Measurements from ENCODE around the gene RTL5. TPM values are rescaled to one million over a fixed set of nuclear protein-coding genes. Genes with fewer than 3 reads are reported as not detected.

The RTL5 gene
- total RNA-seq, 4 donors from 2014 or later: 8.0 to 19.8 (median 13.3) TPM

DNA sequence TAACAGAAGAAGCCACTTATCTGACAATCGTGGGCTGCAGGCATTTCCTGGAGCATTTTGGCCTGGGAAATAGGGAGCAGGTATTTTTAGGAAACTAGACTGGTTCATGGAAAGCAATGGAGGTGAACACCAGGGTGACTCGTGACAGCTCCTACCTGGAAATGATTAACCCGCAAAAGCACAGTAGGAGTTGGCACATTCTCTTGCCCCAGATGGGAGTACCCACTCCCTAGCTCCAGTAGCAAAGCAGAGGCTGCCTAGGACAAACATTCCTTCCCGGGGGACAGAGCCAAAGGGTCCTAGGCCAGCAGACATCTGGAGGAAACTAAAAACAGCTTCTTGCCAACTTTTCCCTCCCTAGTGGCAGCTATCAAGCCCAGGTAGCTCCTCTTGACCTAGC is 29.0 kb downstream of the RTL5 start:
- no peak for DNase-seq (ENCODE audit: extremely low spot score)
- intact Hi-C loops (cut with DNase I): no loop called here
- H3K27ac ChIP-seq (replicated peaks in 1 of 4): no peak overlapping the region
- H3K36me3 ChIP-seq: no peaks in the 10 kb centered on the region
- H3K4me3 ChIP-seq: no peak overlapping the region
- H3K27me3 ChIP-seq: no peaks in the 10 kb centered on the region
- peaks cover 8 to 27% (median 11%) of the 10 kb centered on the region in 4 donors for H3K4me1 ChIP-seq
- 73% methylated on average over 4 of the region's 4 CpGs for WGBS
- TF ChIP-seq, protein P1, sequence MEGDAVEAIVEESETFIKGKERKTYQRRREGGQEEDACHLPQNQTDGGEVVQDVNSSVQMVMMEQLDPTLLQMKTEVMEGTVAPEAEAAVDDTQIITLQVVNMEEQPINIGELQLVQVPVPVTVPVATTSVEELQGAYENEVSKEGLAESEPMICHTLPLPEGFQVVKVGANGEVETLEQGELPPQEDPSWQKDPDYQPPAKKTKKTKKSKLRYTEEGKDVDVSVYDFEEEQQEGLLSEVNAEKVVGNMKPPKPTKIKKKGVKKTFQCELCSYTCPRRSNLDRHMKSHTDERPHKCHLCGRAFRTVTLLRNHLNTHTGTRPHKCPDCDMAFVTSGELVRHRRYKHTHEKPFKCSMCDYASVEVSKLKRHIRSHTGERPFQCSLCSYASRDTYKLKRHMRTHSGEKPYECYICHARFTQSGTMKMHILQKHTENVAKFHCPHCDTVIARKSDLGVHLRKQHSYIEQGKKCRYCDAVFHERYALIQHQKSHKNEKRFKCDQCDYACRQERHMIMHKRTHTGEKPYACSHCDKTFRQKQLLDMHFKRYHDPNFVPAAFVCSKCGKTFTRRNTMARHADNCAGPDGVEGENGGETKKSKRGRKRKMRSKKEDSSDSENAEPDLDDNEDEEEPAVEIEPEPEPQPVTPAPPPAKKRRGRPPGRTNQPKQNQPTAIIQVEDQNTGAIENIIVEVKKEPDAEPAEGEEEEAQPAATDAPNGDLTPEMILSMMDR (IDR thresholded peaks at IDR 0.05): no peak
- TF ChIP-seq EP300 (IDR thresholded peaks at IDR 0.05): no peak
- TF ChIP-seq POLR2A (IDR thresholded peaks at IDR 0.05; ENCODE audit: low read depth): no peak
- no peak for TF ChIP-seq POLR2AphosphoS5 (IDR thresholded peaks at IDR 0.05)
- H3K9me3 ChIP-seq: no peaks in the 10 kb centered on the region

GRCh38 chrX:72102126-72102525 is 29.6 kb downstream of the RTL5 start:
- no peak overlapping the region for H3K27ac ChIP-seq (replicated peaks in 1 of 4)
- H3K4me3 ChIP-seq: no peak overlapping the region
- intact Hi-C loops (cut with DNase I): no loop called here
- H3K4me1 ChIP-seq: peaks cover 8 to 23% (median 11%) of the 10 kb centered on the region in 4 donors
- TF ChIP-seq POLR2AphosphoS5 (IDR thresholded peaks at IDR 0.05) (no peak), POLR2A (IDR thresholded peaks at IDR 0.05; ENCODE audit: low read depth) (no peak), EP300 (IDR thresholded peaks at IDR 0.05) (no peak)
- TF ChIP-seq, protein P1 (IDR thresholded peaks at IDR 0.05): no peak
- no peaks in the 10 kb centered on the region for H3K36me3 ChIP-seq
- DNase-seq (ENCODE audit: extremely low spot score): no peak
- WGBS: 47% methylated on average over 2 of the region's 2 CpGs
- no peaks in the 10 kb centered on the region for H3K27me3 ChIP-seq
- no peaks in the 10 kb centered on the region for H3K9me3 ChIP-seq

GRCh38 chrX:72101597-72102037 is 30.1 kb downstream of the RTL5 start:
- DNase-seq (ENCODE audit: extremely low spot score): no peak
- TF ChIP-seq POLR2AphosphoS5 (IDR thresholded peaks at IDR 0.05) (no peak), POLR2A (IDR thresholded peaks at IDR 0.05; ENCODE audit: low read depth) (no peak), EP300 (IDR thresholded peaks at IDR 0.05) (no peak)
- TF ChIP-seq, protein P1 (IDR thresholded peaks at IDR 0.05): no peak
- intact Hi-C loops (cut with DNase I): no loop called here
- Histone ChIP-seq H3K4me3 (no peak overlapping the region), H3K4me1 (peaks cover 8 to 22% (median 11%) of the 10 kb centered on the region in 4 donors), H3K27ac (replicated peaks in 1 of 4) (no peak overlapping the region), H3K9me3 (no peaks in the 10 kb centered on the region), H3K36me3 (no peaks in the 10 kb centered on the region), H3K27me3 (no peaks in the 10 kb centered on the region)
- 73% methylated on average over 4 of the region's 4 CpGs for WGBS

- WGBS: 73% methylated on average over 7 of the region's 9 CpGs
These were observed 30.8 kb downstream of the RTL5 start for GRCh38 chrX:72100824-72101351.

DNA sequence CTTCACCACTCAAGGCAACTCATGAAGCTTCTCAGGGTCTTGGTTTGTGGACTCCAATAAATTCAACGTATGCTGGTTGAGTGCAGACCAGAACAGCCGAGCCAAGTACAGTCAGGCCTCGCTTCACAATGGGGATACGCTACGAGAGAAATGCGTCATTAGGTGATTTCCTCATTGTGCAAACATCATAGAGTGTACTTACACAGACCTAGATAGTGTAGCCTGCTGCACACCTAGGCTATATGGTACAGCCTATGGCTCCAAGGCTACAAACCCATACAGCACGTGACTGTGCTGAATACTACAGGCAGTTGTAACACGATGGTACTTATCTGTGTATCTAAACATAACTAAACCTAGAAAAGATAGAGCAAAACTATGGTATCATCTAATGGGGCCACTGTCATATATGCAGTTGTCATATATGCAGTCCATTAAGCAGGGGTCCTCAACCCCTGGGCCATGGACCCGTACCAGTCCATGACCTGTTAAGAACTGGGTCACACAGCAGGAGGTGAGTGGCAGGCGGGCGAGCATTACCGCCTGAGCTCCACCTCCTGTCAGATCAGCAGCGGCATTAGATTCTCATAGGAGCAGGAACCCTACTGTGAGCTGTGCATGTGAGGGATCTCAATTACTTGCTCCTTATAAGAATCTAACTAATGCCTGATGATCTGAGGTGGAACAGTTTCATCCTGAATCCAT is 31.5 kb downstream of the RTL5 start:
- Histone ChIP-seq H3K27me3 (no peaks in the 10 kb centered on the region), H3K9me3 (no peaks in the 10 kb centered on the region), H3K36me3 (no peaks in the 10 kb centered on the region), H3K27ac (replicated peaks in 1 of 4) (no peak overlapping the region), H3K4me1 (peaks cover 8 to 28% (median 20%) of the 10 kb centered on the region in 4 donors), H3K4me3 (no peak overlapping the region)
- intact Hi-C loops (cut with DNase I): no loop called here
- 85% methylated on average over 8 of the region's 13 CpGs for WGBS
- no peak for DNase-seq (ENCODE audit: extremely low spot score)
- TF ChIP-seq POLR2AphosphoS5 (IDR thresholded peaks at IDR 0.05) (no peak), EP300 (IDR thresholded peaks at IDR 0.05) (no peak), POLR2A (IDR thresholded peaks at IDR 0.05; ENCODE audit: low read depth) (no peak)
- TF ChIP-seq, protein P1 (IDR thresholded peaks at IDR 0.05): no peak

More at GRCh38 chrX:72100824-72101351, 30.8 kb downstream of the RTL5 start:
- Histone ChIP-seq H3K36me3 (no peaks in the 10 kb centered on the region), H3K4me3 (no peak overlapping the region), H3K27me3 (no peaks in the 10 kb centered on the region), H3K4me1 (peaks cover 8 to 22% (median 13%) of the 10 kb centered on the region in 4 donors), H3K27ac (replicated peaks in 1 of 4) (no peak overlapping the region), H3K9me3 (no peaks in the 10 kb centered on the region)
- peak in 1 of 2 donors; percentile 16 for TF ChIP-seq POLR2AphosphoS5 (IDR thresholded peaks at IDR 0.05)
- TF ChIP-seq POLR2A (IDR thresholded peaks at IDR 0.05; ENCODE audit: low read depth): no peak
- no peak for TF ChIP-seq EP300 (IDR thresholded peaks at IDR 0.05)
- no peak for DNase-seq (ENCODE audit: extremely low spot score)
- intact Hi-C loops (cut with DNase I): no loop called here
